Vagina (tissue), 2 donors: ENCODE data around the gene CHRDL1. TPM values are rescaled to one million over a fixed set of nuclear protein-coding genes. Genes with fewer than 3 reads are reported as not detected.
"Not testable (repeated sequence)": the region's sequence is repeated elsewhere in the genome, so short reads cannot be mapped to it uniquely, and the experiment has no call there.

Experiments
- DNase-seq, 2 donors: peaks; one replicate each; pipeline ENCODE4 v3.0.0-alpha.2; 2017; ENCODE audit errors: extremely low spot score in 2 of 2
- H3K27ac ChIP-seq: fragments of 200-600 bp; sonication (generic); one replicate; pipeline ENCODE4 v1.5.1; 2019
- H3K27me3 ChIP-seq: fragments of 200-600 bp; sonication (generic); one replicate; pipeline ENCODE4 v1.5.1; 2019
- H3K36me3 ChIP-seq, 2 donors: fragments of 200-600 bp; sonication (generic); one replicate each; pipeline ENCODE4 v1.5.1; 2017 to 2019
- H3K4me1 ChIP-seq: fragments of 200-600 bp; sonication (generic); one replicate; pipeline ENCODE4 v1.5.1; 2019
- H3K4me3 ChIP-seq, 2 donors: fragments of 200-600 bp; sonication (generic); 1 replicate in 1 of 2; 2 replicates in 1 of 2; pipeline ENCODE4 v1.5.1; 2016 to 2019
- H3K9me3 ChIP-seq: fragments of 200-600 bp; sonication (generic); one replicate; pipeline ENCODE4 v1.5.1; 2019
- POLR2A ChIP-seq, 2 donors: fragments of 450-650 bp; IDR thresholded peaks; one replicate each; pipeline ENCODE4 v1.6.1; 2017; ENCODE audit warnings: antibody characterized with exemption in 2 of 2, mild to moderate bottlenecking in 2 of 2, moderate library complexity in 2 of 2
- POLR2AphosphoS5 ChIP-seq, 2 donors: sonication (generic); formaldehyde crosslinking; IDR thresholded peaks; one replicate each; pipeline ENCODE4 v1.9.0; 2017; ENCODE audit warnings: antibody characterized with exemption in 2 of 2, mild to moderate bottlenecking in 2 of 2, low read depth in 1 of 2; ENCODE audit not compliant: insufficient read depth in 1 of 2
- intact Hi-C: fragments of 100-400 bp; cut with DNase I; formaldehyde crosslinking; loops from one replicate; pipeline ENCODE4 v1.15.1; 2023
- total RNA-seq: library from RNA; depleted of rRNA; stranded (reverse); fragments of >200 nt; gene quantifications from one replicate; pipeline ENCODE4 v1.2.3, GENCODE V29; 2016
- TF ChIP-seq, protein P1 (sequence below), 3 experiments: fragments of 450-650 bp in 2 of 3; fragments of 200-600 bp in 1 of 3; sonication (generic) in 1 of 3; IDR thresholded peaks; one replicate each; pipeline ENCODE4 v1.5.1; 2017 to 2019; ENCODE audit warnings: antibody characterized with exemption in 3 of 3, mild to moderate bottlenecking in 2 of 3, moderate library complexity in 2 of 3

Gene CHRDL1
- total RNA-seq, 1 donor from 2014 or later = 36.8 TPM

GRCh38 chrX:110667706-110668105, 127.9 kb downstream of the CHRDL1 start:
- Histone ChIP-seq H3K4me1 (no peaks in the 10 kb centered on the region), H3K4me3 (no peak overlapping the region), H3K36me3 (no peaks in the 10 kb centered on the region), H3K27me3 (no peaks in the 10 kb centered on the region), H3K9me3 (no peaks in the 10 kb centered on the region), H3K27ac (no peak overlapping the region)
- intact Hi-C loops = no loop called here
- TF ChIP-seq POLR2AphosphoS5 (IDR thresholded peaks at IDR 0.05; ENCODE audit: insufficient read depth in 1 of 2, low read depth in 1 of 2) (no peak), POLR2A (IDR thresholded peaks at IDR 0.05) (no peak)
- TF ChIP-seq, protein P1, sequence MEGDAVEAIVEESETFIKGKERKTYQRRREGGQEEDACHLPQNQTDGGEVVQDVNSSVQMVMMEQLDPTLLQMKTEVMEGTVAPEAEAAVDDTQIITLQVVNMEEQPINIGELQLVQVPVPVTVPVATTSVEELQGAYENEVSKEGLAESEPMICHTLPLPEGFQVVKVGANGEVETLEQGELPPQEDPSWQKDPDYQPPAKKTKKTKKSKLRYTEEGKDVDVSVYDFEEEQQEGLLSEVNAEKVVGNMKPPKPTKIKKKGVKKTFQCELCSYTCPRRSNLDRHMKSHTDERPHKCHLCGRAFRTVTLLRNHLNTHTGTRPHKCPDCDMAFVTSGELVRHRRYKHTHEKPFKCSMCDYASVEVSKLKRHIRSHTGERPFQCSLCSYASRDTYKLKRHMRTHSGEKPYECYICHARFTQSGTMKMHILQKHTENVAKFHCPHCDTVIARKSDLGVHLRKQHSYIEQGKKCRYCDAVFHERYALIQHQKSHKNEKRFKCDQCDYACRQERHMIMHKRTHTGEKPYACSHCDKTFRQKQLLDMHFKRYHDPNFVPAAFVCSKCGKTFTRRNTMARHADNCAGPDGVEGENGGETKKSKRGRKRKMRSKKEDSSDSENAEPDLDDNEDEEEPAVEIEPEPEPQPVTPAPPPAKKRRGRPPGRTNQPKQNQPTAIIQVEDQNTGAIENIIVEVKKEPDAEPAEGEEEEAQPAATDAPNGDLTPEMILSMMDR (IDR thresholded peaks at IDR 0.05) = no peak
- DNase-seq = no peak

DNA sequence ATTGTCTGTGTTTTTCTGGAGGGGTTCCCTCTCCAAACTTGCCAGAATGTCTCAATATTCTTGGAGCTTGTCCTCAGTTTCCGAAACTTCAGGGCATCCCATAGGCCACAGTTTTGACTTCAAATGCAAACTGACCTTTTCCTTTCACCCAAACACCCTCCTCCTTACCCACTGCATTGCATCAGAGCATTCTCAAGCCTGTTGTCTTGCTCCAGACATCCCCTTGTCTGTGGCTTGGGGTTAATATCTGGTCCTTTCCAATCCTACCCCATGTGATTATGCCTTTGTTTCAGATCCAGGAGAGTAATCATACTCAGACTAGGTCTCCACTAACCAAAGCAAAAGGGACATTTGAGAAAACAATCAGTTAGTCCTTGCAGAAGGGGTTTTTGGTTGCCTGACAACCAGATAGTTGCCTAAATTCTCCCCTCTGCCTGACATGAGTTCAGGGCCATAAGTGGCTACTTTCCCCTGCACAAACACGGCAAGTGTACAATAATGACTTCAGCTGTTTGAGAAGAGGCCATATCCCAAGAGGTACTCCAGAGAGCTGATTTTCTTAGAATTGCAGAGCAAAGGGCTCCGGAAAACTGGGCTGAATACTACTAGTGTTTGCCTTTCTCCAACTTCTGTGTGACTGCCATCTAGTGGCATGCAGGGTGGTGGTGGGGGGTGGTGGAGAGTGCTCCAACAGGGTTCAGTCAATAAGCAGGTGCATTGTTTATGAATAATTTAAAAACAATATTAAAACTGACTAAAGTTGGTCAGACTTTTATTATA, 130.2 kb downstream of the CHRDL1 start:
- H3K4me3 ChIP-seq = no peak overlapping the region
- no peaks in the 10 kb centered on the region for H3K4me1 ChIP-seq
- no peaks in the 10 kb centered on the region for H3K36me3 ChIP-seq
- no peak for DNase-seq
- no peak for TF ChIP-seq POLR2AphosphoS5 (IDR thresholded peaks at IDR 0.05; ENCODE audit: insufficient read depth in 1 of 2, low read depth in 1 of 2)
- TF ChIP-seq POLR2A (IDR thresholded peaks at IDR 0.05) = no peak
- TF ChIP-seq, protein P1 (IDR thresholded peaks at IDR 0.05) = no peak
- H3K9me3 ChIP-seq = no peaks in the 10 kb centered on the region
- H3K27ac ChIP-seq = no peak overlapping the region
- H3K27me3 ChIP-seq = no peaks in the 10 kb centered on the region
- intact Hi-C loops = no loop called here

GRCh38 chrX:110657073-110657472, 138.5 kb downstream of the CHRDL1 start:
- Histone ChIP-seq H3K4me1 (no peaks in the 10 kb centered on the region), H3K9me3 (no peaks in the 10 kb centered on the region), H3K36me3 (no peaks in the 10 kb centered on the region), H3K27ac (no peak overlapping the region), H3K4me3 (no peak overlapping the region), H3K27me3 (no peaks in the 10 kb centered on the region)
- DNase-seq = no peak
- intact Hi-C loops = no loop called here
- no peak for TF ChIP-seq POLR2AphosphoS5 (IDR thresholded peaks at IDR 0.05; ENCODE audit: insufficient read depth in 1 of 2, low read depth in 1 of 2)
- TF ChIP-seq, protein P1 (IDR thresholded peaks at IDR 0.05) = no peak
- no peak for TF ChIP-seq POLR2A (IDR thresholded peaks at IDR 0.05)

GRCh38 chrX:110654280-110654679, 141.3 kb downstream of the CHRDL1 start:
- H3K36me3 ChIP-seq, DNase-seq, H3K9me3 ChIP-seq, H3K27ac ChIP-seq, H3K4me3 ChIP-seq, H3K4me1 ChIP-seq, intact Hi-C loops, H3K27me3 ChIP-seq: not testable (repeated sequence)

GRCh38 chrX:110646386-110646785, 149.2 kb downstream of the CHRDL1 start:
- no peaks in the 10 kb centered on the region for H3K9me3 ChIP-seq
- no peak overlapping the region for H3K4me3 ChIP-seq
- TF ChIP-seq, protein P1 (IDR thresholded peaks at IDR 0.05) = no peak
- no peak for TF ChIP-seq POLR2AphosphoS5 (IDR thresholded peaks at IDR 0.05; ENCODE audit: insufficient read depth in 1 of 2, low read depth in 1 of 2)
- TF ChIP-seq POLR2A (IDR thresholded peaks at IDR 0.05) = no peak
- DNase-seq = no peak
- H3K36me3 ChIP-seq = no peaks in the 10 kb centered on the region
- no peaks in the 10 kb centered on the region for H3K4me1 ChIP-seq
- no peaks in the 10 kb centered on the region for H3K27me3 ChIP-seq
- no peak overlapping the region for H3K27ac ChIP-seq
- intact Hi-C loops = no loop called here
